ENCODE data around the gene CNTF. TPM values are rescaled to one million over a fixed set of nuclear protein-coding genes. Genes with fewer than 3 reads are reported as not detected.

Gene CNTF
- total and polyA plus RNA-seq, 8 donors: 0.47 to 1.9 (median 0.77) TPM

GRCh38 chr11:58649623-58650022 lies 27.2 kb downstream of the CNTF start:
- no peaks in the 10 kb centered on the region for H3K27me3 ChIP-seq
- H3K27ac ChIP-seq: no peak overlapping the region
- TF ChIP-seq CTCF (IDR thresholded peaks at IDR 0.05): no peak
- no peak overlapping the region for H3K4me3 ChIP-seq
- no peak for DNase-seq
- no peak for ATAC-seq
- peaks cover 0 to 15% of the 10 kb centered on the region in 2 donors for H3K9me3 ChIP-seq
- no peaks in the 10 kb centered on the region for H3K4me1 ChIP-seq
- intact Hi-C loops (cut with DNase I): no loop called here
- no peaks in the 10 kb centered on the region for H3K36me3 ChIP-seq

- no peak overlapping the region for H3K27ac ChIP-seq
- no peak for TF ChIP-seq CTCF (IDR thresholded peaks at IDR 0.05)
- DNase-seq (no peak), ATAC-seq (peak; percentile 60)
- intact Hi-C loops (cut with DNase I): no loop called here
- no peak overlapping the region for H3K4me3 ChIP-seq
- no peaks in the 10 kb centered on the region for H3K27me3 ChIP-seq
- H3K4me1 ChIP-seq: no peaks in the 10 kb centered on the region
- H3K36me3 ChIP-seq: no peaks in the 10 kb centered on the region
- H3K9me3 ChIP-seq: peaks cover 0 to 12% of the 10 kb centered on the region in 2 donors
These were observed 28.0 kb downstream of the CNTF start for GRCh38 chr11:58650496-58650895.

DNA sequence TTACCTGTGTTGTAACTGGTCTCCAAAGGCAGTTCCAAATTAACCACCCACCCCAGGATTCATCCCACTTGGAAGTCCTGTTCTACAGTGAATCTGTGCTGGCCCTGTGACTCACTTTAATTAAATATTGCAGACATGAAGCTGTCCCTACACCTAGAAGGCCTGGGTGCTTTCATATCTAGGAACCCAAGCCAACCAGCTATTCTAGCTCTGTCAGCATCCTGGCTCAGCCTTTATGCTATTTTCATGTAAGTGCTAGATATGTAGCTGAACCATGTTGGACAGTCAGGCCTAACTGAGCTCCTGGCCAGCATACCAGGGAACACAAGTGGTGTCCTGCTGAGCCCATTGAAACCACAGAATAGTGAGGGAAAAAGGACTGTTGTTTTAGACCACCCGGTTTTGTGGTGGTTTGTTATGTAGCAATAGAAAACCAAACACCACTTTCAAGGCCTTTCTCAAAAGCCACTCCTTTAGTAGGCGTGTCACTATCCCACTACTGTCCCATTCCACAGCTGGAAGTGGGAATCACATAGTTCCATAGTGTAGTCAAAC lies 30.3 kb downstream of the CNTF start:
- Histone ChIP-seq H3K27me3 (no peaks in the 10 kb centered on the region), H3K27ac (no peak overlapping the region), H3K36me3 (no peaks in the 10 kb centered on the region), H3K4me1 (no peaks in the 10 kb centered on the region), H3K4me3 (no peak overlapping the region), H3K9me3 (no peaks in the 10 kb centered on the region)
- no peak for ATAC-seq
- intact Hi-C loops (cut with DNase I): no loop called here
- no peak for TF ChIP-seq CTCF (IDR thresholded peaks at IDR 0.05)
- DNase-seq: no peak

GRCh38 chr11:58654079-58654907 lies 31.8 kb downstream of the CNTF start:
- Histone ChIP-seq H3K36me3 (no peaks in the 10 kb centered on the region), H3K9me3 (no peaks in the 10 kb centered on the region), H3K27me3 (no peaks in the 10 kb centered on the region), H3K4me1 (no peaks in the 10 kb centered on the region), H3K4me3 (no peak overlapping the region), H3K27ac (no peak overlapping the region)
- ATAC-seq (peak; percentile 98), DNase-seq (peak; percentile 54 to 89 (median 76))
- intact Hi-C loops (cut with DNase I): no loop called here
- TF ChIP-seq CTCF (IDR thresholded peaks at IDR 0.05): peak; percentile 85 to 88

DNA sequence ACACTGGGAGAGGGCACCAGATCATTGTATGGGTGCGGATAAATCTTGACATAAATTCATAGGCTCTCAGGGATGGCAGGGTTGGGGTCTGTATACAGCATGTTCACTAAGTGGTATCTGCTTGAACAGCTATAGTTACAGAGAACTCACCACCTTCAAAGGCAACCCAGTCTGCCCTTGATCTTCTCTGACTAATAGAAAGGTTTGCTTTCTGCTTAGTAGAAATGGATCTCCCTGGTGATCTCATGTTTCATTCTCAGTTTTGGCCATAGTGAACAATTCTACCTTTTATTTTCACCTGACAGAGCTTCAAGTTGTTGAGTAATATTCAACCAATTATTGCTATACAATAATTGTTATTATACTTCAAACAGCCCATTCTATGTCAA lies 32.4 kb downstream of the CNTF start:
- intact Hi-C loops (cut with DNase I): no loop called here
- TF ChIP-seq CTCF (IDR thresholded peaks at IDR 0.05): no peak
- H3K9me3 ChIP-seq: no peaks in the 10 kb centered on the region
- H3K4me3 ChIP-seq: no peak overlapping the region
- no peaks in the 10 kb centered on the region for H3K36me3 ChIP-seq
- H3K27ac ChIP-seq: no peak overlapping the region
- DNase-seq (no peak), ATAC-seq (no peak)
- no peaks in the 10 kb centered on the region for H3K4me1 ChIP-seq
- no peaks in the 10 kb centered on the region for H3K27me3 ChIP-seq
